Measurements from ENCODE around the gene FGD5.

- no peak for TF ChIP-seq CTCF (conservative IDR thresholded peaks at IDR 0.05 in 1 of 2, IDR thresholded peaks at IDR 0.05 in 1 of 2; ENCODE audit: low read depth in 1 of 2, low read length in 2 of 2)
- TF ChIP-seq EZH2 (IDR thresholded peaks at IDR 0.05; ENCODE audit: low read length, missing control alignments), result no peak
Observed at GRCh38 chr3:14962762-14963161, 144.0 kb downstream of the FGD5 start.
